Peyer's patch (tissue), 4 donors: ENCODE data around the gene PXN. TPM values are rescaled to one million over a fixed set of nuclear protein-coding genes. Genes with fewer than 3 reads are reported as not detected.
"Not testable (repeated sequence)": the region's sequence is repeated elsewhere in the genome, so short reads cannot be mapped to it uniquely, and the experiment has no call there.

ENCODE experiments used
- DNase-seq, 3 donors: peaks; one replicate each; pipeline ENCODE4 v3.0.0-alpha.2; 2017 to 2019
- H3K27ac ChIP-seq, 4 donors: fragments of 200-600 bp; sonication (generic); one replicate each; pipeline ENCODE4 v1.5.1; 2016 to 2019
- H3K27me3 ChIP-seq, 2 donors: fragments of 200-600 bp; sonication (generic); one replicate each; pipeline ENCODE4 v1.5.1; 2019
- H3K36me3 ChIP-seq, 3 donors: fragments of 200-600 bp; sonication (generic); one replicate each; pipeline ENCODE4 v1.5.1; 2016 to 2019
- H3K4me1 ChIP-seq, 4 donors: fragments of 200-600 bp; sonication (generic); one replicate each; pipeline ENCODE4 v1.5.1; 2016 to 2019
- H3K4me3 ChIP-seq, 4 donors: fragments of 200-600 bp; sonication (generic); 1 replicate in 3 of 4; 2 replicates in 1 of 4; pipeline ENCODE4 v1.5.1; 2016 to 2019; ENCODE audit warnings: mild to moderate bottlenecking in 1 of 4
- H3K9me3 ChIP-seq, 4 donors: fragments of 200-600 bp; sonication (generic); one replicate each; pipeline ENCODE4 v1.5.1; 2016 to 2019; ENCODE audit warnings: mild to moderate bottlenecking in 1 of 4
- CTCF ChIP-seq, 6 experiments: fragments of 450-650 bp in 4 of 6; fragments of 200-600 bp in 2 of 6; sonication (generic) in 1 of 6; IDR thresholded peaks; one replicate each; pipeline ENCODE4 v1.5.1; 2017 to 2019; ENCODE audit warnings: antibody characterized with exemption in 6 of 6, mild to moderate bottlenecking in 3 of 6, moderate library complexity in 1 of 6
- POLR2A ChIP-seq, 2 donors: fragments of 450-650 bp; IDR thresholded peaks; one replicate each; pipeline ENCODE4 v1.5.1; 2017; ENCODE audit warnings: antibody characterized with exemption in 2 of 2, mild to moderate bottlenecking in 2 of 2, moderate library complexity in 2 of 2
- total RNA-seq, 4 donors: library from RNA; depleted of rRNA; stranded (reverse); fragments of >200 nt; gene quantifications; one replicate each; pipeline ENCODE4 v1.1.0, GENCODE V29; 2016

PXN gene
- total RNA-seq, 4 donors from 2014 or later: 138 to 204 (median 177) TPM

DNA sequence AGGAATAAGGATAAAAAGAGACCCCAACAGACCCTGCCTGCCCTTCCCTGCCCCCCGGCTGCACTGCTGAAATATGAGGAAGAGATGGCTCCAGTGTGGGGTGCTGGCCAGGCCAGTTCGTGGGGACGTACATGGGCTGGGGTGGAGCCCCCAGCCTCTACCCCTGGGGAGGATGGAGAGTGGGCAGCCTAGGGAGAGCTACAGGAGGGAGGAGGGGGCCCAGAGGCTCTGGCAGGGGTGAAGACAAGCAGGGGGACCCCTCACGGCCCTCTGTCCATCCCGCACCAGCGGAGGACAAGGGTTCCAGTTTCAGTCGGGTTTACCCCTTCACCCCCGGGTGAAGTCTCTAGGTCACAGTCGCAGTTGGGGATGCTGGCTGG, 53.6 kb downstream of the PXN start:
- Histone ChIP-seq H3K27me3 (no peaks in the 10 kb centered on the region), H3K27ac (peak overlapping the region in 1 of 4 donors; percentile 22), H3K9me3 (no peaks in the 10 kb centered on the region), H3K4me3 (no peak overlapping the region), H3K4me1 (no peaks in the 10 kb centered on the region), H3K36me3 (peaks cover 0 to 72% (median 0%) of the 10 kb centered on the region in 3 donors)
- no peak for DNase-seq
- no peak for TF ChIP-seq POLR2A (IDR thresholded peaks at IDR 0.05)
- no peak for TF ChIP-seq CTCF (IDR thresholded peaks at IDR 0.05)

DNA sequence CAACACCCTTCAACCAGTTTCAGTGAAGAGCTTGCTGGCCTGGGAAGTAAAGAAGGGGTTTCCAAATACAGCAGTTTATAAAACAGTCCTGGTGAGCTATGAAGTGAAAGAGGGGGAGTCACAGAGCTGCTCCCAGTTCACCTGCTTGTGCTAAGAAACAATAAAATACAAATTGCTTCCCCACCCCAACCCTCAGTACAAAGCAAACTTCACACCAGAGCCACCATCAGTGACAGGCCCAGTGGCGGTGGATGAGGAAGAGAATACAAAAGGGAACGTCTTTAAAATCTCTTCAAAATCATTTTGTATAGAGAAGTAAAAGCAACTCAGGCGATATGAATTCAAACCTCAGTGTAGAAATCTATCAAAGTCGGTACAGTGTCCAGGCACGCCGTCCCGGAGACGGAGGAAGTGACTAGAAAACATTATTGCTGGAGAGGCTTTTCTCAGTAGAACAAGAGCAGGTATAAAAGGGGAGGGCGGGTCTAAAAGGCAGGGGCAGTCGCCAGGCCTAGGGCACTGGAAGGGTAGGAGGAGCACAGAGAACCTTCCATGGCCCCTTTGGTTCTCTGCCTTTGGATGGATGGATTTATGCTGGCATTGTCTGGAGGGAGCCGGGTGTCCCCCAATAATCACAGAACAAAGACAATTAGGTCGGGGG, 54.2 kb downstream of the PXN start:
- Histone ChIP-seq H3K4me3 (no peak overlapping the region), H3K27ac (peak overlapping the region in 2 of 4 donors; percentile 22 to 26), H3K27me3 (no peaks in the 10 kb centered on the region), H3K9me3 (no peaks in the 10 kb centered on the region), H3K4me1 (no peaks in the 10 kb centered on the region), H3K36me3 (peaks cover 0 to 67% (median 0%) of the 10 kb centered on the region in 3 donors)
- DNase-seq: no peak
- TF ChIP-seq CTCF (IDR thresholded peaks at IDR 0.05) (no peak), POLR2A (IDR thresholded peaks at IDR 0.05) (no peak)

DNA sequence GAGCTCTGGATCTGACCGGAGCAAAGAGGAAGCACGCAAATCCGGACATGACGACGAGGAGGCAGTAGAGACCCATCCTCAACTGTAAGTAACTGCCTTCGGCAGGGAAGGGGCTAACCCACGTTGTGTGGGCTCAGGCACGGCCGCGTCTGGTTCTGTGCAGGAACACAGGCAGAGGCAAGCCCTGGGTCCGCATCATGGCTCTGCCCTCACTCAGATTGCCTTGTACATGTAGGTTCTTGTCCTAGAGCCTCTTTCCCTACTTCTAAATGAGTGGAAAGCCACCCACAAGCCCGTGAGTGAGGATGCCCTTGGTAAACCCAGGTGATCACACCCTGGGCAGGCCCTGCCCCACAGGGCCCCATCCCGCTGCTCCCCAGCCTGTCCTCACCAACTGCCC, 55.7 kb downstream of the PXN start:
- H3K4me3 ChIP-seq: no peak overlapping the region
- no peaks in the 10 kb centered on the region for H3K9me3 ChIP-seq
- no peaks in the 10 kb centered on the region for H3K4me1 ChIP-seq
- no peak for DNase-seq
- H3K36me3 ChIP-seq: peaks cover 0 to 51% (median 0%) of the 10 kb centered on the region in 3 donors
- H3K27ac ChIP-seq: no peak overlapping the region
- TF ChIP-seq CTCF (IDR thresholded peaks at IDR 0.05) (no peak), POLR2A (IDR thresholded peaks at IDR 0.05) (no peak)
- no peaks in the 10 kb centered on the region for H3K27me3 ChIP-seq

GRCh38 chr12:120207227-120207626, 58.3 kb downstream of the PXN start:
- peak overlapping the region in 1 of 4 donors; percentile 51 for H3K27ac ChIP-seq
- H3K27me3 ChIP-seq: no peaks in the 10 kb centered on the region
- H3K9me3 ChIP-seq: no peaks in the 10 kb centered on the region
- peaks cover 0 to under 1% (median 0%) of the 10 kb centered on the region in 4 donors for H3K4me1 ChIP-seq
- no peak overlapping the region for H3K4me3 ChIP-seq
- DNase-seq: peak in 2 of 3 donors; percentile 74 to 78
- TF ChIP-seq CTCF (IDR thresholded peaks at IDR 0.05) (no peak), POLR2A (IDR thresholded peaks at IDR 0.05) (no peak)
- peaks cover 0 to 25% (median 0%) of the 10 kb centered on the region in 3 donors for H3K36me3 ChIP-seq

- Histone ChIP-seq H3K27ac (peak overlapping the region in 1 of 4 donors; percentile 51), H3K36me3 (peaks cover 0 to 21% (median 0%) of the 10 kb centered on the region in 3 donors)
- DNase-seq, H3K27me3 ChIP-seq, H3K4me1 ChIP-seq, H3K4me3 ChIP-seq, H3K9me3 ChIP-seq: not testable (repeated sequence)
Observed at GRCh38 chr12:120206781-120207180, 58.7 kb downstream of the PXN start.

DNA sequence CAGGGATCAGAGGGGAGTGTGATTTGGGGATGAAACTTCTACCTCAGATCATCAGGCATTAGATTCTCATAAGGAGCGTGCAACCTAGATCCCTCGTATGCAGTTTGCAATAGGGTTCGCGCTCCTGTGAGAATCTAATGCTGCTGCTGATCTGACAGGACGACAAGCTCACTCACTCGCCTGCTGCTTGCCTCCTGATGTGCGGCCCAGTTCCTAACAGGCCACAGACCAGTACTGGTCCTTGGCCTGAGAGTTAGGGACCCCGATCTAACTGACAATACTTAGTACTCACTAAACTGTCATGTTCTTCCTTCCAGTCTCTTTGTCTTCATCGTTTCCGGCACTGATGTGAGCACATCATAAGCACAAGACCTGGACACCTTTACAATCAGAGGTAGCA, 59.3 kb downstream of the PXN start:
- TF ChIP-seq CTCF (IDR thresholded peaks at IDR 0.05) (no peak), POLR2A (IDR thresholded peaks at IDR 0.05) (no peak)
- H3K9me3 ChIP-seq: no peaks in the 10 kb centered on the region
- no peak overlapping the region for H3K4me3 ChIP-seq
- peaks cover 0 to 15% (median 0%) of the 10 kb centered on the region in 3 donors for H3K36me3 ChIP-seq
- peaks cover 0 to 3% (median 0%) of the 10 kb centered on the region in 4 donors for H3K4me1 ChIP-seq
- DNase-seq: no peak
- H3K27ac ChIP-seq: no peak overlapping the region
- H3K27me3 ChIP-seq: no peaks in the 10 kb centered on the region
